Natural killer cell (primary cell): ENCODE results near the gene ACSL6. TPM values are rescaled to one million over a fixed set of nuclear protein-coding genes. Genes with fewer than 3 reads are reported as not detected.

Experiments
- ATAC-seq, 3 donors: fragments of 150-1000 bp in 2 of 3; fragments of 200-7000 bp in 1 of 3; cut with Tn5 transposase; 1 replicate in 1 of 3; 2 replicates in 2 of 3; pipeline ENCODE4 v1.10.0; 2021; ENCODE audit warnings: mild to moderate bottlenecking in 2 of 3, moderate library complexity in 2 of 3
- DNase-seq, 2 donors: peaks; one replicate each; pipeline versions ENCODE4 v3.0.0 to v3.0.0-alpha.2; 2013 to 2021; ENCODE audit warnings: mixed read lengths in 1 of 2
- H3K27ac ChIP-seq: one replicate; pipeline ENCODE4 v1.5.1; 2013; ENCODE audit warnings: mild to moderate bottlenecking, low read length
- H3K27me3 ChIP-seq: one replicate; pipeline ENCODE4 v1.6.1; 2013; ENCODE audit warnings: low read length; ENCODE audit not compliant: control insufficient read depth, insufficient read depth
- H3K36me3 ChIP-seq: one replicate; pipeline ENCODE4 v1.6.1; 2013; ENCODE audit warnings: low read length; ENCODE audit not compliant: control insufficient read depth, insufficient read depth
- H3K4me1 ChIP-seq: one replicate; pipeline ENCODE4 v1.6.1; 2013; ENCODE audit warnings: low read length; ENCODE audit not compliant: control insufficient read depth, insufficient read depth
- H3K4me3 ChIP-seq: one replicate; pipeline ENCODE4 v1.5.1; 2013; ENCODE audit warnings: low read length
- H3K9me3 ChIP-seq: one replicate; pipeline ENCODE4 v1.6.1; 2013; ENCODE audit warnings: low read length; ENCODE audit not compliant: control insufficient read depth, insufficient read depth
- H3K27ac Mint-ChIP-seq, 2 donors: one replicate each; pipeline ENCODE4 v1.8.0; 2022; ENCODE audit warnings: mild to moderate bottlenecking in 2 of 2, mixed read lengths in 2 of 2, moderate library complexity in 1 of 2
- H3K27me3 Mint-ChIP-seq, 2 donors: one replicate each; pipeline ENCODE4 v1.8.0; 2022; ENCODE audit warnings: low read depth in 2 of 2, mixed read lengths in 2 of 2
- H3K36me3 Mint-ChIP-seq: one replicate; pipeline ENCODE4 v1.8.0; 2022; ENCODE audit warnings: mixed read lengths
- H3K4me1 Mint-ChIP-seq, 2 donors: one replicate each; pipeline ENCODE4 v1.8.0; 2022; ENCODE audit warnings: mixed read lengths in 2 of 2
- H3K4me3 Mint-ChIP-seq: one replicate; pipeline ENCODE4 v1.8.0; 2022; ENCODE audit warnings: mild to moderate bottlenecking, moderate library complexity, mixed read lengths
- H3K9me3 Mint-ChIP-seq, 2 donors: one replicate each; pipeline ENCODE4 v1.8.0; 2022; ENCODE audit warnings: mixed read lengths in 2 of 2
- WGBS: methylation state at CpG from one replicate; pipeline ENCODE4 v1.1.7; 2013; ENCODE audit warnings: missing lambda C conversion rate; ENCODE audit not compliant: insufficient coverage; 5-methylcytosine and 5-hydroxymethylcytosine counted together
- intact Hi-C: fragments of 100-400 bp; cut with micrococcal nuclease; formaldehyde crosslinking; loops from one replicate; pipeline ENCODE4 v1.14.2; 2022
- total RNA-seq, 4 donors: library from RNA; stranded (reverse); fragments of 120-200 nt in 1 of 4; gene quantifications; one replicate each; pipeline versions ENCODE4 v1.2.3 to v1.2.4, GENCODE V29; 2013 to 2022
- TF ChIP-seq, protein P1 (sequence below): fragments of 200-600 bp; IDR thresholded peaks from one replicate; pipeline ENCODE4 v1.8.0; 2022; ENCODE audit warnings: antibody characterized with exemption

The ACSL6 gene
- total RNA-seq, 3 donors from 2014 or later (not counting 1 experiment from before 2014, with no cell fraction given): 2.1 to 2.2 (median 2.2) TPM

DNA sequence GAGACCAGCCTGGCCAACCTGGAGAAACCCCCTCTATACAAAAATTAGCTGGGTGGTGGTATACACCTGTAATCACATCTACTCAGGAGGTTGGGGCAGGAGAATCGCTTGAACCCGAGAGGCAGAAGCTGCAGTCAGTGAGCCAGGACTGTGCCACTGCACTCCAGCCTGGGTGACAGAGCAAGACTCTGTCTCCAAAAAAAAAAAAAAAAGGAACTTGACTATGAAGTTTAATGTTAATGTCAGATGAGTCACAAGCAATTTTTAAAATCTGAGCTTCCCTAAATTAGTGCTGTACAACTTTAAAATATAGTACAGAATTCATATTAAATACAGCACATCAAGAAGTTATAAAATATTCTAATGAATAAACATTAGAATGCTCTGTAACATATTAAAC lies 67.5 kb downstream of the ACSL6 start:
- Mint-ChIP-seq H3K4me1 (no peaks in the 10 kb centered on the region), H3K27me3 (peaks cover 11% of the 10 kb centered on the region in 2 donors), H3K27ac (no peak overlapping the region), H3K36me3 (no peaks in the 10 kb centered on the region), H3K9me3 (no peaks in the 10 kb centered on the region), H3K4me3 (no peak overlapping the region)
- intact Hi-C loops: no loop called here
- no peak overlapping the region for H3K4me3 ChIP-seq
- H3K9me3 ChIP-seq: no peaks in the 10 kb centered on the region
- H3K27me3 ChIP-seq: no peaks in the 10 kb centered on the region
- no peak for ATAC-seq
- WGBS: 94% methylated on average over 2 of the region's 2 CpGs
- no peaks in the 10 kb centered on the region for H3K36me3 ChIP-seq
- TF ChIP-seq, protein P1, sequence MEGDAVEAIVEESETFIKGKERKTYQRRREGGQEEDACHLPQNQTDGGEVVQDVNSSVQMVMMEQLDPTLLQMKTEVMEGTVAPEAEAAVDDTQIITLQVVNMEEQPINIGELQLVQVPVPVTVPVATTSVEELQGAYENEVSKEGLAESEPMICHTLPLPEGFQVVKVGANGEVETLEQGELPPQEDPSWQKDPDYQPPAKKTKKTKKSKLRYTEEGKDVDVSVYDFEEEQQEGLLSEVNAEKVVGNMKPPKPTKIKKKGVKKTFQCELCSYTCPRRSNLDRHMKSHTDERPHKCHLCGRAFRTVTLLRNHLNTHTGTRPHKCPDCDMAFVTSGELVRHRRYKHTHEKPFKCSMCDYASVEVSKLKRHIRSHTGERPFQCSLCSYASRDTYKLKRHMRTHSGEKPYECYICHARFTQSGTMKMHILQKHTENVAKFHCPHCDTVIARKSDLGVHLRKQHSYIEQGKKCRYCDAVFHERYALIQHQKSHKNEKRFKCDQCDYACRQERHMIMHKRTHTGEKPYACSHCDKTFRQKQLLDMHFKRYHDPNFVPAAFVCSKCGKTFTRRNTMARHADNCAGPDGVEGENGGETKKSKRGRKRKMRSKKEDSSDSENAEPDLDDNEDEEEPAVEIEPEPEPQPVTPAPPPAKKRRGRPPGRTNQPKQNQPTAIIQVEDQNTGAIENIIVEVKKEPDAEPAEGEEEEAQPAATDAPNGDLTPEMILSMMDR: no peak
- no peaks in the 10 kb centered on the region for H3K4me1 ChIP-seq
- no peak for DNase-seq
- H3K27ac ChIP-seq: no peak overlapping the region

- no peak overlapping the region for H3K4me3 Mint-ChIP-seq
- H3K36me3 Mint-ChIP-seq: no peaks in the 10 kb centered on the region
- Histone ChIP-seq H3K27ac (no peak overlapping the region), H3K36me3 (no peaks in the 10 kb centered on the region), H3K4me3 (no peak overlapping the region), H3K9me3 (no peaks in the 10 kb centered on the region), H3K27me3 (no peaks in the 10 kb centered on the region), H3K4me1 (no peaks in the 10 kb centered on the region)
- TF ChIP-seq, protein P1: no peak
- intact Hi-C loops: no loop called here
- H3K9me3 Mint-ChIP-seq: no peaks in the 10 kb centered on the region
- no peaks in the 10 kb centered on the region for H3K4me1 Mint-ChIP-seq
- no peak for ATAC-seq
- DNase-seq: no peak
- H3K27me3 Mint-ChIP-seq: peaks cover 10 to 11% of the 10 kb centered on the region in 2 donors
- H3K27ac Mint-ChIP-seq: no peak overlapping the region
These were observed 69.4 kb downstream of the ACSL6 start for GRCh38 chr5:131942016-131942415.

DNA sequence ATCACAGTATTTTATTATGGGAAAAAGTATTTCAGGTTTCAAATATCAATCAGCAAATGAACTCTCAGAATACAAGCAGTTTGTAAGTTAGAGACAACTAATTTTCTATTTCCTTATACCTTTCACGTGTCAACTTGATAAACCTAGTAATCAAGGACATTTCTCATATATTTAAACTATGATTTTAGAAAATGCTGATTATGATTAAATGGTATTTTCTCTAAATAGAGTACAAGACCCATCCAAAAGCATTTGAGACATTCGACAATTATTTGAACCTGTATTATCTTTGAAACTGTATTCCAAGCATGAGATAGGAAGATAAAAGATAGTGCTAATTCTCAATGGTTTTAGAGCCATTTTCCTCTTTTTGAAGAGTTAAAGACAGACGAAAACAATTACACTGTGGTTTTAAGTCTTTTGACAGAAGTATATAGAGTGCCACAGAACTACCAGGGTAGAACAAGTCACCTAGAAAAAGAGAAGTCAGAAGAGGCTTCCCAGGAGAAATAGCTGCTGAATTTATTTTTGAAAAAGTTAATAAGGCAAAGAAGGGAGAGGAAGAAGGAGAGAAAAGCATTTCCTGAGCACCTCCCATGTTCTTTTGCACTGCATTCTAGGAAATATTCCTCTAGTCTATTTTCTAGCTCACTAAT lies 71.6 kb downstream of the ACSL6 start:
- Mint-ChIP-seq H3K4me1 (no peaks in the 10 kb centered on the region), H3K36me3 (no peaks in the 10 kb centered on the region), H3K4me3 (no peak overlapping the region), H3K27ac (no peak overlapping the region), H3K9me3 (no peaks in the 10 kb centered on the region), H3K27me3 (peaks cover 11 to 19% of the 10 kb centered on the region in 2 donors)
- Histone ChIP-seq H3K4me3 (no peak overlapping the region), H3K9me3 (no peaks in the 10 kb centered on the region), H3K27ac (no peak overlapping the region), H3K36me3 (no peaks in the 10 kb centered on the region), H3K27me3 (no peaks in the 10 kb centered on the region), H3K4me1 (no peaks in the 10 kb centered on the region)
- intact Hi-C loops: no loop called here
- WGBS: 25% methylated on average over 1 of the region's 3 CpGs
- DNase-seq (no peak), ATAC-seq (no peak)
- TF ChIP-seq, protein P1: no peak

- WGBS: 97% methylated on average over 2 of the region's 2 CpGs
- H3K4me3 Mint-ChIP-seq: no peak overlapping the region
- no peaks in the 10 kb centered on the region for H3K4me1 Mint-ChIP-seq
- Histone ChIP-seq H3K9me3 (peaks cover 3% of the 10 kb centered on the region), H3K36me3 (no peaks in the 10 kb centered on the region), H3K4me1 (no peaks in the 10 kb centered on the region), H3K27ac (no peak overlapping the region), H3K4me3 (no peak overlapping the region), H3K27me3 (peaks cover 7% of the 10 kb centered on the region)
- TF ChIP-seq, protein P1: no peak
- peaks cover 27% of the 10 kb centered on the region for H3K36me3 Mint-ChIP-seq
- no peak for ATAC-seq
- DNase-seq: no peak
- no peak overlapping the region for H3K27ac Mint-ChIP-seq
- peaks cover 9 to 25% of the 10 kb centered on the region in 2 donors for H3K9me3 Mint-ChIP-seq
- H3K27me3 Mint-ChIP-seq: peaks cover 25 to 30% of the 10 kb centered on the region in 2 donors
- intact Hi-C loops: no loop called here
These were observed 79.2 kb downstream of the ACSL6 start for GRCh38 chr5:131932235-131932634.
